ENCODE measurements around the gene INTS15. TPM values are rescaled to one million over a fixed set of nuclear protein-coding genes. Genes with fewer than 3 reads are reported as not detected.
"Not testable (repeated sequence)": the region's sequence is repeated elsewhere in the genome, so short reads cannot be mapped to it uniquely, and the experiment has no call there.

INTS15 gene
- total RNA-seq, 4 donors from 2014 or later = 34.0 to 95.7 (median 53.0) TPM

GRCh38 chr7:6578114-6579084, 11.4 kb upstream of the INTS15 start:
- no peak for DNase-seq
- TF ChIP-seq CTCF (IDR thresholded peaks at IDR 0.05) = no peak
- no peak for TF ChIP-seq POLR2A (IDR thresholded peaks at IDR 0.05)
- no peaks in the 10 kb centered on the region for H3K27me3 ChIP-seq
- H3K36me3 ChIP-seq = peaks cover 0 to 36% (median 0%) of the 10 kb centered on the region in 3 donors
- H3K4me1 ChIP-seq = peaks cover 0 to 6% (median 0%) of the 10 kb centered on the region in 4 donors
- H3K27ac ChIP-seq = peak overlapping the region; percentile 84 to 97 (median 88)
- no peaks in the 10 kb centered on the region for H3K9me3 ChIP-seq
- peak overlapping the region in 3 of 4 donors; percentile 51 to 94 (median 70) for H3K4me3 ChIP-seq

- H3K4me1 ChIP-seq = peaks cover 0 to 6% (median 0%) of the 10 kb centered on the region in 4 donors
- H3K36me3 ChIP-seq = peaks cover 0 to 44% (median 0%) of the 10 kb centered on the region in 3 donors
- no peaks in the 10 kb centered on the region for H3K27me3 ChIP-seq
- TF ChIP-seq POLR2A (IDR thresholded peaks at IDR 0.05) = no peak
- peak in 2 of 6 experiments; percentile 10 to 14 for TF ChIP-seq CTCF (IDR thresholded peaks at IDR 0.05)
- H3K4me3 ChIP-seq = no peak overlapping the region
- H3K9me3 ChIP-seq = no peaks in the 10 kb centered on the region
- H3K27ac ChIP-seq = no peak overlapping the region
- DNase-seq = no peak
These were observed 10.4 kb upstream of the INTS15 start for GRCh38 chr7:6579446-6579845.

- H3K4me1 ChIP-seq = peaks cover 0 to 12% (median 5%) of the 10 kb centered on the region in 4 donors
- not testable (repeated sequence) for H3K4me3 ChIP-seq, H3K27me3 ChIP-seq, DNase-seq, H3K9me3 ChIP-seq, H3K27ac ChIP-seq
- H3K36me3 ChIP-seq = peaks cover 0 to 47% (median 0%) of the 10 kb centered on the region in 3 donors
These were observed 3.9 kb upstream of the INTS15 start for GRCh38 chr7:6585746-6586432.

- Histone ChIP-seq H3K4me1 (peaks cover 0 to 17% (median 11%) of the 10 kb centered on the region in 4 donors), H3K4me3 (no peak overlapping the region), H3K27ac (no peak overlapping the region), H3K27me3 (no peaks in the 10 kb centered on the region), H3K9me3 (no peaks in the 10 kb centered on the region), H3K36me3 (peaks cover 0 to 44% (median 0%) of the 10 kb centered on the region in 3 donors)
- TF ChIP-seq POLR2A (IDR thresholded peaks at IDR 0.05) (no peak), CTCF (IDR thresholded peaks at IDR 0.05) (no peak)
- no peak for DNase-seq
These were observed 1.3 kb upstream of the INTS15 start for GRCh38 chr7:6588566-6588965.

- H3K36me3 ChIP-seq = peaks cover 0 to 45% (median 0%) of the 10 kb centered on the region in 3 donors
- no peak for DNase-seq
- no peaks in the 10 kb centered on the region for H3K27me3 ChIP-seq
- peak overlapping the region; percentile 59 to 90 (median 76) for H3K4me3 ChIP-seq
- peaks cover 0 to 17% (median 11%) of the 10 kb centered on the region in 4 donors for H3K4me1 ChIP-seq
- H3K27ac ChIP-seq = peak overlapping the region in 3 of 4 donors; percentile 83 to 97 (median 95)
- H3K9me3 ChIP-seq = no peaks in the 10 kb centered on the region
- TF ChIP-seq CTCF (IDR thresholded peaks at IDR 0.05) (no peak), POLR2A (IDR thresholded peaks at IDR 0.05) (no peak)
These were observed 531 bp upstream of the INTS15 start for GRCh38 chr7:6589151-6589828.
